DOHH2 (cell line): ENCODE data around the gene TPCN1.

Source experiments
- CTCF ChIP-seq: fragments of 200-600 bp; sonication (generic); IDR thresholded peaks from one replicate; pipeline ENCODE4 v1.5.1; 2014; ENCODE audit warnings: antibody characterized with exemption, mild to moderate bottlenecking, low read depth, low read length; ENCODE audit not compliant: poor library complexity, severe bottlenecking
- EZH2phosphoT487 ChIP-seq: fragments of 200-600 bp; sonication (generic); IDR thresholded peaks from 2 replicates; pipeline ENCODE4 v1.6.1; 2017; ENCODE audit warnings: borderline replicate concordance, mild to moderate bottlenecking, antibody characterized with exemption, low read length, moderate library complexity, mixed read lengths

GRCh38 chr12:113277511-113277910 is 56.2 kb downstream of the TPCN1 start:
- TF ChIP-seq CTCF = no peak
- no peak for TF ChIP-seq EZH2phosphoT487
